ENCODE measurements around the gene TECPR1. TPM values are rescaled to one million over a fixed set of nuclear protein-coding genes. Genes with fewer than 3 reads are reported as not detected.

The TECPR1 gene
- total RNA-seq, 2 experiments from 2014 or later, result 25.6 to 25.7 TPM

GRCh38 chr7:98234429-98235147, 17.4 kb downstream of the TECPR1 start:
- Mint-ChIP-seq H3K4me1 (ENCODE audit: low read depth) (no peaks in the 10 kb centered on the region), H3K4me3 (no peak overlapping the region), H3K9me3 (no peaks in the 10 kb centered on the region), H3K27me3 (no peaks in the 10 kb centered on the region), H3K27ac (no peak overlapping the region), H3K36me3 (ENCODE audit: low read depth) (peaks cover 8% of the 10 kb centered on the region)
- CTCF ChIA-PET, result no interaction called here
- POLR2A ChIA-PET, result no interaction called here
- ATAC-seq, result no peak
- TF ChIP-seq, protein P1, sequence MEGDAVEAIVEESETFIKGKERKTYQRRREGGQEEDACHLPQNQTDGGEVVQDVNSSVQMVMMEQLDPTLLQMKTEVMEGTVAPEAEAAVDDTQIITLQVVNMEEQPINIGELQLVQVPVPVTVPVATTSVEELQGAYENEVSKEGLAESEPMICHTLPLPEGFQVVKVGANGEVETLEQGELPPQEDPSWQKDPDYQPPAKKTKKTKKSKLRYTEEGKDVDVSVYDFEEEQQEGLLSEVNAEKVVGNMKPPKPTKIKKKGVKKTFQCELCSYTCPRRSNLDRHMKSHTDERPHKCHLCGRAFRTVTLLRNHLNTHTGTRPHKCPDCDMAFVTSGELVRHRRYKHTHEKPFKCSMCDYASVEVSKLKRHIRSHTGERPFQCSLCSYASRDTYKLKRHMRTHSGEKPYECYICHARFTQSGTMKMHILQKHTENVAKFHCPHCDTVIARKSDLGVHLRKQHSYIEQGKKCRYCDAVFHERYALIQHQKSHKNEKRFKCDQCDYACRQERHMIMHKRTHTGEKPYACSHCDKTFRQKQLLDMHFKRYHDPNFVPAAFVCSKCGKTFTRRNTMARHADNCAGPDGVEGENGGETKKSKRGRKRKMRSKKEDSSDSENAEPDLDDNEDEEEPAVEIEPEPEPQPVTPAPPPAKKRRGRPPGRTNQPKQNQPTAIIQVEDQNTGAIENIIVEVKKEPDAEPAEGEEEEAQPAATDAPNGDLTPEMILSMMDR (IDR thresholded peaks at IDR 0.05), result no peak
- no peak for DNase-seq
- intact Hi-C loops (cut with micrococcal nuclease), result no loop called here

DNA sequence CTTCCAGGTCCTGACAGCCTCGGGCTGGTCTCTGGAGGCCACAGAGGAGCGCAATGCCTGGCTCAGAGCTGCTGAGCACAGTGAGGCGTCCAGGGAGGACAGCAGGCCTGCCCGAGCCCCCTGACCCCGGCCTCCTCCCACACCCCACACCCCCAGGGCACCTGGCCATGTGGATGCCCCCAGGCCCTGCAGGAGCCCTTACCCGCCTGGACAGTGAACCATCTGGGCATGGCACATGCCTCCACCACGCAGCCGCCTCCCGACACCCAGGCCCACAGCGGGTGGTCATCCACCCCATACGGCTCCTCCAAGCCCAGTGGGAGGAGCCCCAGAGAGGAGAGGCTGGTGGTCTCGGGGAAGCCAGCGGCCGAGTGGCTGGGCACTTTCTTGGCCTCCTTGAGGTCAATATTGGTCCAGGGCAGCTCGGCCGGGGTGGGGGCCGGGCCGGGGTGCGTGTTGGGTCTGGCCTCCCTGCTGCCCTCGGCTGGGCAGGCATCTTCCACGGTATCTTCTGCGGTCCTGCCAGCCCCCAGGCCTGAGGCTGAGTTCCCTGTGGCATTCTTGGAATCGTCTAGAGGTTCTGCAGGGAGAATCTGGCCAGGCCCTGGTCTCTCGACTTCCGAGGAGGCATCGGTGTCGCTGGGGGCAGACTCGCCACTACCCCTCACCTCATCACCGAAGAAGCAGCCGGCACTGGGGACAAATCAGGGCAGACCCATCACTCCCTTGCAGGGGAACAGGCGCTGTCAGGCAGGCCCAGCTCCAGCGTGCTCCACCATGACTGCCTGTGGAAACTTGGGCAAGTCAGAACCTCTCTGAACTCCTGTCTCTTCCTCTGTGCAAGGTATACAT, 18.6 kb downstream of the TECPR1 start:
- Mint-ChIP-seq H3K36me3 (ENCODE audit: low read depth) (peaks cover 3% of the 10 kb centered on the region), H3K27me3 (no peaks in the 10 kb centered on the region), H3K27ac (no peak overlapping the region), H3K4me3 (no peak overlapping the region), H3K4me1 (ENCODE audit: low read depth) (no peaks in the 10 kb centered on the region), H3K9me3 (no peaks in the 10 kb centered on the region)
- ATAC-seq, result no peak
- POLR2A ChIA-PET, result interaction anchor here (0.7 kb wide), 1 partner anchor 19 kb away, joined by 4 read pairs; no protein-coding TSS in a partner anchor
- no peak for DNase-seq
- TF ChIP-seq, protein P1 (IDR thresholded peaks at IDR 0.05), result no peak
- CTCF ChIA-PET, result no interaction called here
- intact Hi-C loops (cut with micrococcal nuclease), result no loop called here

DNA sequence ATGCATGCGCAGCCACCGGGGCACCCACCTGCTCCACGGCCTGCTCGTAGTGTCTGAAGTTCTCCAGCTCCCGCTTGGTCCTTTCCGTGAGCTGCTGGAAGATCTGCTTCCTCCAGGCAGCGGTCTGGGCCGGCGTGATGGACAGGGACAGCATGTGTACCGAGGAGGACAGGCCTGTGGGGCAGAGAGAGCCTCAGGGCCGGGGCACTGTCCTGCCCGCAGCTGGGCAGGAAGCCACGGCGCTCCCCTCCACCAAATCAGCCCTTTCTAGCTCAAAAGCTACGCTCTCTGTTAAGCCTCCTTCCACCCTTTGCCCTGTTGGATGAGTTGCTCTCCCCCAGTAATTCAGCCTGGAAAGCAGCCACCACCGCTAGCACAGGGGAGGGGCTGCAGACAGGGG, 19.2 kb downstream of the TECPR1 start:
- Mint-ChIP-seq H3K4me3 (no peak overlapping the region), H3K36me3 (ENCODE audit: low read depth) (peaks cover 3% of the 10 kb centered on the region), H3K27ac (no peak overlapping the region), H3K4me1 (ENCODE audit: low read depth) (no peaks in the 10 kb centered on the region), H3K9me3 (no peaks in the 10 kb centered on the region), H3K27me3 (no peaks in the 10 kb centered on the region)
- TF ChIP-seq, protein P1 (IDR thresholded peaks at IDR 0.05), result no peak
- intact Hi-C loops (cut with micrococcal nuclease), result no loop called here
- DNase-seq, result no peak
- ChIA-PET CTCF (no interaction called here), POLR2A (no interaction called here)
- no peak for ATAC-seq

DNA sequence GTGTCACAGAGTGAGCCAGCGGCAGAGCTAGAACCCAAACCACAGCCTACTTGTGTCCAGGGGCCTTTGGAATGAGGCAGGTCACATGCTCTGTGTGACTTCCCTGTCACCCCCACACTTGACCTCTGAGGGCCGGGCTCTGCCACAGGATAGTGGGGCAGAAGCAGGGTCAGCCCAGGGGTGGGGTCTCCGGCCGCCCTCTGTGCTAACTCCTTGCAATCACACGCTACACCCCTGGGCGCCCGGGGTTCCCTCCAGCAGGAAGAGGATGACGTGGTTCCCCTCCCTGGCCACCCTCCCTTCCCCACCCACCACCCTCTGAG, 19.8 kb downstream of the TECPR1 start:
- CTCF ChIA-PET, result no interaction called here
- H3K9me3 Mint-ChIP-seq, result no peaks in the 10 kb centered on the region

More for the DNA sequence above, 19.8 kb downstream of the TECPR1 start:
- TF ChIP-seq, protein P1 (IDR thresholded peaks at IDR 0.05), result no peak
- no peak overlapping the region for H3K27ac Mint-ChIP-seq
- POLR2A ChIA-PET, result no interaction called here
- H3K4me1 Mint-ChIP-seq (ENCODE audit: low read depth), result no peaks in the 10 kb centered on the region
- H3K27me3 Mint-ChIP-seq, result no peaks in the 10 kb centered on the region
- intact Hi-C loops (cut with micrococcal nuclease), result no loop called here
- no peak overlapping the region for H3K4me3 Mint-ChIP-seq
- ATAC-seq, result no peak
- peaks cover 3% of the 10 kb centered on the region for H3K36me3 Mint-ChIP-seq (ENCODE audit: low read depth)
- no peak for DNase-seq
